Right atrium auricular region (tissue), 2 donors: ENCODE data around the gene PRDM16. TPM values are rescaled to one million over a fixed set of nuclear protein-coding genes. Genes with fewer than 3 reads are reported as not detected.

Experiments
- DNase-seq: peaks from one replicate; pipeline ENCODE4 v3.0.0-alpha.2; 2019; ENCODE audit warnings: low spot score
- H3K27ac ChIP-seq, 2 donors: fragments of 200-600 bp; sonication (generic); 1 replicate in 1 of 2; 2 replicates in 1 of 2; pipeline ENCODE4 v1.5.1; 2016 to 2019
- H3K27me3 ChIP-seq, 2 donors: fragments of 200-600 bp; sonication (generic); one replicate each; pipeline versions ENCODE4 v1.5.1 to v1.6.0; 2017 to 2019
- H3K36me3 ChIP-seq: fragments of 200-600 bp; sonication (generic); one replicate; pipeline ENCODE4 v1.5.1; 2016
- H3K4me1 ChIP-seq, 2 donors: fragments of 200-600 bp; sonication (generic); one replicate each; pipeline versions ENCODE4 v1.5.1 to v1.6.0; 2017 to 2019
- H3K4me3 ChIP-seq, 2 donors: fragments of 200-600 bp; sonication (generic); 1 replicate in 1 of 2; 2 replicates in 1 of 2; pipeline ENCODE4 v1.5.1; 2017 to 2019; ENCODE audit warnings: mild to moderate bottlenecking in 1 of 2, moderate library complexity in 1 of 2
- H3K9me3 ChIP-seq, 2 donors: fragments of 200-600 bp; sonication (generic); one replicate each; pipeline ENCODE4 v1.5.1; 2019
- total RNA-seq, 2 donors: library from RNA; depleted of rRNA; stranded (reverse); fragments of >200 nt; gene quantifications; one replicate each; pipeline ENCODE4 v1.1.0, GENCODE V29; 2016
- TF ChIP-seq, protein P1 (sequence below), 2 donors: fragments of 200-600 bp; sonication (generic); IDR thresholded peaks; one replicate each; pipeline ENCODE4 v1.5.1; 2019; ENCODE audit warnings: antibody characterized with exemption in 2 of 2

Gene PRDM16
- total RNA-seq, 2 donors from 2014 or later: 0.22 to 3.3 TPM

DNA sequence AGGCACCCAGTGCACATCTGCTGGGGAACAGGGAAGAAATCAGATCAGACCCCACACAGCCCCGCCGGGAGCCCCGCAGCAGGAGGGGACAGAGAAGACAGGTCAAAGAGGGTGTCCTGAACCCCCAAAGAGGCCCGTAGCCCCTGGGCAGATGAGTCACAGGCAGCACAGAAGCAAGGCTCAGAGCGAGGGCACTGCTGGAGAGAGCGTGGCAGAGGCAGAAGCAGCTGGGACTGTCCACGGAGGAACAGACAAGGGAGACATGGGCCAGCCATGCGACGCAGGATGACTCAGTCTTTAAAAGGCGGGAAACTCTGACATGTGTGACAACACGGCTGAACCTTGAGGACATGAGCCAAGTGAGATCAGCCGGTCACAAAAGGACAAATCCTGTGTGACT lies 14.5 kb upstream of the PRDM16 start:
- no peaks in the 10 kb centered on the region for H3K27me3 ChIP-seq

DNA sequence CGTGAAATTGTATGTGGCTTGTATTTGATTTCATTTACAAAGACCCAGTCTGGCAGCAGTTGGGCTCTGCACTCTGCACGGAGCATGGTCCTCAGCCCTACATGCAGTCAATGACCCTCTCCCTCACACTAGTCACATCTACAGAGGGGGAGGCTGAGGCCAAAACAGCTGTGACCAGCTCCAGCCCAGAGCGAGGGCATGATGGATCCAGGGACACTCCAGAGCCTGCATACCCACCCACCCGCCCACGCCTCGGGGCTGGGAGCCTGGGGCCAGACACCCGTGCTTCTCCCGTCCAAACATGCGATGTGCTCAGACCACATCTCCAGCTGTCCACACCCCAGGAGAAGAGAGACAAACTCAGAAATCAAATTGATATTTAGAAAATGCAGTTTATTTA lies 14.0 kb upstream of the PRDM16 start:
- TF ChIP-seq, protein P1, sequence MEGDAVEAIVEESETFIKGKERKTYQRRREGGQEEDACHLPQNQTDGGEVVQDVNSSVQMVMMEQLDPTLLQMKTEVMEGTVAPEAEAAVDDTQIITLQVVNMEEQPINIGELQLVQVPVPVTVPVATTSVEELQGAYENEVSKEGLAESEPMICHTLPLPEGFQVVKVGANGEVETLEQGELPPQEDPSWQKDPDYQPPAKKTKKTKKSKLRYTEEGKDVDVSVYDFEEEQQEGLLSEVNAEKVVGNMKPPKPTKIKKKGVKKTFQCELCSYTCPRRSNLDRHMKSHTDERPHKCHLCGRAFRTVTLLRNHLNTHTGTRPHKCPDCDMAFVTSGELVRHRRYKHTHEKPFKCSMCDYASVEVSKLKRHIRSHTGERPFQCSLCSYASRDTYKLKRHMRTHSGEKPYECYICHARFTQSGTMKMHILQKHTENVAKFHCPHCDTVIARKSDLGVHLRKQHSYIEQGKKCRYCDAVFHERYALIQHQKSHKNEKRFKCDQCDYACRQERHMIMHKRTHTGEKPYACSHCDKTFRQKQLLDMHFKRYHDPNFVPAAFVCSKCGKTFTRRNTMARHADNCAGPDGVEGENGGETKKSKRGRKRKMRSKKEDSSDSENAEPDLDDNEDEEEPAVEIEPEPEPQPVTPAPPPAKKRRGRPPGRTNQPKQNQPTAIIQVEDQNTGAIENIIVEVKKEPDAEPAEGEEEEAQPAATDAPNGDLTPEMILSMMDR (IDR thresholded peaks at IDR 0.05): no peak
- H3K27ac ChIP-seq: no peak overlapping the region
- DNase-seq: no peak
- H3K9me3 ChIP-seq: no peaks in the 10 kb centered on the region
- H3K4me3 ChIP-seq: no peak overlapping the region
- H3K36me3 ChIP-seq: no peaks in the 10 kb centered on the region
- H3K4me1 ChIP-seq: no peaks in the 10 kb centered on the region
- no peaks in the 10 kb centered on the region for H3K27me3 ChIP-seq

More for the DNA sequence above, 14.5 kb upstream of the PRDM16 start:
- TF ChIP-seq, protein P1 (IDR thresholded peaks at IDR 0.05): no peak
- no peak for DNase-seq
- Histone ChIP-seq H3K27ac (no peak overlapping the region), H3K9me3 (no peaks in the 10 kb centered on the region), H3K4me1 (no peaks in the 10 kb centered on the region), H3K4me3 (no peak overlapping the region), H3K36me3 (no peaks in the 10 kb centered on the region)

DNA sequence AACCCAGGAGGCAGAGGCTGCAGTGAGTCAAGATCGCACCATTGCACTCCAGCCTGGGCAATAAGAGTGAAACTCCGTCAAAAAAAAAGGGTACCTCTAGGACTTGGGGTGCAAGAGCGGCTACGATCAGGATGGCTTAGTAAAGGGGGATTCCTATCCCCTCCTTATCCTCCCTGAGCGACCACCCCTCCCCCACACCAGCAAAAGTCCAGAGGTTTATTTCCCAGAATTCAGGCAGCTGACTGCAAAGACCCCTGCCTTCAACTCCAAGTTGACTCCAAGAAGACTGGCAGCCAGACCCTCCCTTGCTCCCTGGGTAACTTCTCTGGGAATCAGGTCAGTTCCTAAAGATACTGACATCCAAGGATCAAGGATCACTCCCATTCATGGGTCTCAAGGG lies 12.4 kb upstream of the PRDM16 start:
- no peaks in the 10 kb centered on the region for H3K9me3 ChIP-seq
- no peak overlapping the region for H3K27ac ChIP-seq
- H3K4me3 ChIP-seq: no peak overlapping the region
- H3K27me3 ChIP-seq: no peaks in the 10 kb centered on the region
- DNase-seq: no peak
- TF ChIP-seq, protein P1 (IDR thresholded peaks at IDR 0.05): no peak
- no peaks in the 10 kb centered on the region for H3K4me1 ChIP-seq
- no peaks in the 10 kb centered on the region for H3K36me3 ChIP-seq

DNA sequence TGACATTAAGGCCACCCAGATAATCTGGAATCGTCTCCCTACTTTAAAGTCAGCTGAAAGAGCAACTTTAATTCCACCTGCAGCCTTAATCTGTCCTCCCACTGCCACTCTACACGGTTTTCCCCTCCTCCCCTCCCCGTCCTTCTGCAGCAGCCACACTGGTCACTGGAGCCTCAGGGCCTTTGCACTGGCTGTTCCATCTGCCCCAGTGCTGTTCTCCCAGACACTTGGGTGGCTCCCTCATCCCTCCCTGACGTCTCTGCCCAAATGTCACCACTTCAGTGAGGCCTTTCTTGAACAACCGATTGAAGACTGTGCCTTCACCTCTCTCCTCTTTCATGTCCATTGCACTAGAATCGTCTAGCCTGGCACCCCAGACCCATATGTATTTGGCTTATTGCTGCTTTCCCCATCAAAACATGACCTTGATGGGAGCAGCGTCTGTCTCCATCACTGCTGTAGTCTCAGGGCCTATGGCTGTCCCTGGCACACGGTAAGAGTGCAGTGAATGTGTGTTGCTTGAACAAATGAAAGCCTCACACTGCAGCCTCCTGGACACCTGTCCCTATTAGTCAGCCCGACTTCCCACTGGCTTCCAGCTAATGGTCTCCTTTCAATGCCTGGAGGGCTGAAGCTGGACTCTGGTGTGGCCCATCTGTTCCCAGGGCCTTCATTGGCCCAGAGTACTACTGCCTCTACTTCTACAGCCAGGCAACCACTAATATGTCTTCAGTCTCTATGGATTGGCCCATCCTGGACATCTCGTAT lies 10.6 kb upstream of the PRDM16 start:
- DNase-seq: no peak
- H3K27ac ChIP-seq: no peak overlapping the region
- peaks cover 16 to 17% of the 10 kb centered on the region in 2 donors for H3K27me3 ChIP-seq
- H3K36me3 ChIP-seq: no peaks in the 10 kb centered on the region
- H3K4me1 ChIP-seq: peaks cover 0 to 10% of the 10 kb centered on the region in 2 donors
- H3K9me3 ChIP-seq: no peaks in the 10 kb centered on the region
- no peak overlapping the region for H3K4me3 ChIP-seq
- TF ChIP-seq, protein P1 (IDR thresholded peaks at IDR 0.05): no peak

DNA sequence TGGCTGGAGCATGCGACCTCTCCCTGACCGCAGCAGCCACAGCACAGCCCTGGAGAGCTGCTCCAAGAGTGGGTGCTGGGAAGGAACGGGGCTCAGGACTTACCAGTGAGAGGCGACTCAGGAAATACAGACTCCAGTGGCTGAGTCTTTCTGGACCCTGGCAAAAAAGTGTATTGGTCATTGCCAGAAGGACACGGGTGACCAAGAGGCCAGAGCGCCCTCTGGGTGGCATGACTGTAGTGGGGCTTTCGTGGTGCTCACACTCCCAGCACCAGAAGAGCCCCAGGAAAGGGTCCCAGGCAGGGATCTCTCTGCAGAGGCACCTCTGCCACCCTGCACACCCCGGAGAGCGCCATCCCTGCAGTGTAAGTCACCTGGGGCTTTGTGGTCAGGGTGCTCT lies 8.9 kb upstream of the PRDM16 start:
- DNase-seq: no peak
- Histone ChIP-seq H3K36me3 (no peaks in the 10 kb centered on the region), H3K4me3 (no peak overlapping the region), H3K9me3 (no peaks in the 10 kb centered on the region), H3K27ac (no peak overlapping the region), H3K27me3 (peaks cover 23 to 31% of the 10 kb centered on the region in 2 donors), H3K4me1 (peaks cover 0 to 19% of the 10 kb centered on the region in 2 donors)
- TF ChIP-seq, protein P1 (IDR thresholded peaks at IDR 0.05): no peak
